ENCODE data around the gene SIGLEC7.

The SIGLEC7 gene

DNA sequence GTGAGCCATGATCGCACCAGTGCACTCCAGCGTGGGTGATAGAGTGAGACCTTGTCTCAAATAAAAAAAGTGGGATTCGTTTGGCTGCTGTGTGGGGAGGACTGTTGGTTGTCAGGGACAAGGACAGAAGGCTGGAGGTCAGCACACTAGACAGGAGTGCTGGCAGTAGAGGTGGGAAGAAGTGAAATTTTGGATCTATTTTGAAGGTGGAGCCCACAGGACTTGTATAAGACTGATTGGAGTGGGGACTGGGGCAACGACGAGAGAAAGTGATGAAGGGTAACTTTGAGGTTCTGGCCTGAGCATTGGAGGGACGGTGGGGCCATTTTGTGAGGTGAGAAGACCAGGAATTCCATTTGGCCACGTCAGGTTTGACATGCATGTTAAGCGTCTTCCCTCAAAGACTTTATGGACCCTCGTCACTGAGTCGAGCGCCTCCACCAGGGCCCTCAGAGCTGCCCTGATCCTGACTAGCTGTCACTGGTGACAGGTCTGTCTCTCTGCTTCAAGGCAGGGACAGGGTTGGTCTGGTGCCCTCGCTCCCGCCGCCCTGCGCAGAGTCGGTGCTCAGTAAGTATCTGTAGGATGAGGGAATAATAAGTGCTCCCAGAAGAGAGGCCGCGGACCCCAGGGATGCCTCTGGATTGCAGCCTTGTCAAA lies 34.6 kb upstream of the SIGLEC7 start:
- peaks cover 33% of the 10 kb centered on the region for H3K36me3 ChIP-seq (ENCODE audit: insufficient read depth, insufficient read length, low read length)
- H3K4me1 ChIP-seq (ENCODE audit: insufficient read depth, insufficient read length): peaks cover 2% of the 10 kb centered on the region
- TF ChIP-seq ZNF274 (IDR thresholded peaks at IDR 0.05; ENCODE audit: low read depth, low read length): no peak
- DNase-seq (ENCODE audit: low read depth, low spot score): no peak
- peak overlapping the region; percentile 88 for H3K4me3 ChIP-seq (ENCODE audit: insufficient read length, low read depth)
- H3K9ac ChIP-seq (ENCODE audit: insufficient read length, low read depth): peak overlapping the region; percentile 82
- peaks cover 5% of the 10 kb centered on the region for H3K27me3 ChIP-seq (ENCODE audit: insufficient read depth, insufficient read length)
- no peaks in the 10 kb centered on the region for H3K9me3 ChIP-seq (ENCODE audit: insufficient read depth, low read length)

- Histone ChIP-seq H3K27me3 (ENCODE audit: insufficient read depth, insufficient read length) (peaks cover 5% of the 10 kb centered on the region), H3K36me3 (ENCODE audit: insufficient read depth, insufficient read length, low read length) (peaks cover 27% of the 10 kb centered on the region), H3K4me3 (ENCODE audit: insufficient read length, low read depth) (peak within 1 kb of the TSS; percentile 88), H3K4me1 (ENCODE audit: insufficient read depth, insufficient read length) (peaks cover 2% of the 10 kb centered on the region), H3K9me3 (ENCODE audit: insufficient read depth, low read length) (no peaks in the 10 kb centered on the region), H3K9ac (ENCODE audit: insufficient read length, low read depth) (peak within 1 kb of the TSS; percentile 82)
- peak; percentile 92 for DNase-seq (ENCODE audit: low read depth, low spot score)
- TF ChIP-seq ZNF274 (IDR thresholded peaks at IDR 0.05; ENCODE audit: low read depth, low read length) (no peak), SUZ12 (IDR thresholded peaks at IDR 0.05; ENCODE audit: extremely low read depth, insufficient read depth, insufficient read length) (no peak), YY1 (IDR thresholded peaks at IDR 0.05; ENCODE audit: insufficient read depth, insufficient read length) (no peak)
Measured at GRCh38 chr19:51108066-51108804, 33.9 kb upstream of the SIGLEC7 start, which contains the start of gene CTU1. Gene CTU1, minus strand, starts transcription at chr19:51108409. Its CDS starts 3,840 bp downstream, at chr19:51104569.

DNA sequence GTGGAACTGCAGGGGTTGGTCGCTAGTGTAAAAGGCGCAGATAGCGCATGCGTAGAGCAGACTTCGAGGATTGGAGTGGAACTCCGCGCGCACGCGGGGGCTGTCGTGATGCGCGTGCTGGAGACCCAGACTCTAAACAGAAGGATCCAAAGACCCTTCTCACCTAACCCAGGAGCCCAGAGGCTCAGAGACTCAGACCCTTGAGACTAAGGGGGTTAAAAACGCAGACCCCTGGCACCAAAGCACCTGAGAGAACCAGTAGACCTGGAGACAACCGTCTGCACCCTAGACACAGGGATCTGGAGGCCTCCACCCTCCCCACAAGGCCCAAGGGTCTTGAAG lies 33.3 kb upstream of the SIGLEC7 start:
- Histone ChIP-seq H3K9ac (ENCODE audit: insufficient read length, low read depth) (no peak overlapping the region), H3K4me1 (ENCODE audit: insufficient read depth, insufficient read length) (peaks cover 2% of the 10 kb centered on the region), H3K27me3 (ENCODE audit: insufficient read depth, insufficient read length) (peaks cover 5% of the 10 kb centered on the region), H3K36me3 (ENCODE audit: insufficient read depth, insufficient read length, low read length) (peaks cover 22% of the 10 kb centered on the region), H3K9me3 (ENCODE audit: insufficient read depth, low read length) (no peaks in the 10 kb centered on the region), H3K4me3 (ENCODE audit: insufficient read length, low read depth) (peak overlapping the region; percentile 19)
- DNase-seq (ENCODE audit: low read depth, low spot score): no peak
- TF ChIP-seq YY1 (IDR thresholded peaks at IDR 0.05; ENCODE audit: insufficient read depth, insufficient read length) (no peak), ZNF274 (IDR thresholded peaks at IDR 0.05; ENCODE audit: low read depth, low read length) (no peak), SUZ12 (IDR thresholded peaks at IDR 0.05; ENCODE audit: extremely low read depth, insufficient read depth, insufficient read length) (no peak)

DNA sequence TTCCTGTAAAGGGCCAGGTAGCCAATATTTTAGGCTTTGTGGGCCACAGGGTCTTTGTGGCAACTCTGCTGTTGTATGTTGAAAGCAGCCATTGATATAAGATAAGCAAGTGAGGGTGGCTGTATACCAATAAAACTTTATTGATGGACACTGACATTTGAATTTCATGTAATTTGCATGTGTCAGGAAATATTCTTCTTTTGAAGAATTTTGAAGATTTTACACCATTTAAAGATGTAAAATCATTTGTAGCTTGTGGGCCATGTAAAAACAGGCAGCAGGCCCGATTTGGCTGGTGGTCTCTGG lies 31.5 kb upstream of the SIGLEC7 start:
- no peak for DNase-seq (ENCODE audit: low read depth, low spot score)
- H3K9me3 ChIP-seq (ENCODE audit: insufficient read depth, low read length): no peaks in the 10 kb centered on the region
- H3K4me1 ChIP-seq (ENCODE audit: insufficient read depth, insufficient read length): peaks cover 2% of the 10 kb centered on the region
- H3K9ac ChIP-seq (ENCODE audit: insufficient read length, low read depth): no peak overlapping the region
- peaks cover 7% of the 10 kb centered on the region for H3K36me3 ChIP-seq (ENCODE audit: insufficient read depth, insufficient read length, low read length)
- no peak for TF ChIP-seq SUZ12 (IDR thresholded peaks at IDR 0.05; ENCODE audit: extremely low read depth, insufficient read depth, insufficient read length)
- no peak for TF ChIP-seq ZNF274 (IDR thresholded peaks at IDR 0.05; ENCODE audit: low read depth, low read length)
- no peak for TF ChIP-seq YY1 (IDR thresholded peaks at IDR 0.05; ENCODE audit: insufficient read depth, insufficient read length)
- peaks cover 5% of the 10 kb centered on the region for H3K27me3 ChIP-seq (ENCODE audit: insufficient read depth, insufficient read length)
- H3K4me3 ChIP-seq (ENCODE audit: insufficient read length, low read depth): no peak overlapping the region

DNA sequence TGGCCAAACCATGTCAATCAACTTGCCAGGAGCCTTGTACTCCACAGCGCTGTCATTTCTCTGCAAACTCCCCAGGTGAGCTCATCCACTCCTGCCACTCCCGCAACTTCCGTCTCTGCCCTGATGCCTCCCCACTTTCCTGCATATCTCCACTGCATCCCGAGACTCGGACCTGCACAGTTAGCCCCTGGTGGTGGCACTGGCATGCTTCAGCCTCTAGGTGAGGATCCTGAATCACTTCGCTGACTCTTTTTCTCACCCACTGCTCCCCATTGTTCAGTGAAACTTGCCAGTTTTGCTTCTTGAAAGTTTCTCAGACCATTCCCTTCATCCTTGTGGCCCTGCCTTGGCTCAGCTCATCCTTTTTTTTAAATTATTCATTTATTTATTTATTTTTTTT lies 30.5 kb upstream of the SIGLEC7 start:
- H3K4me1 ChIP-seq (ENCODE audit: insufficient read depth, insufficient read length): peaks cover 2% of the 10 kb centered on the region
- no peak overlapping the region for H3K4me3 ChIP-seq (ENCODE audit: insufficient read length, low read depth)
- no peaks in the 10 kb centered on the region for H3K36me3 ChIP-seq (ENCODE audit: insufficient read depth, insufficient read length, low read length)
- no peaks in the 10 kb centered on the region for H3K9me3 ChIP-seq (ENCODE audit: insufficient read depth, low read length)
- TF ChIP-seq ZNF274 (IDR thresholded peaks at IDR 0.05; ENCODE audit: low read depth, low read length): no peak
- TF ChIP-seq YY1 (IDR thresholded peaks at IDR 0.05; ENCODE audit: insufficient read depth, insufficient read length): no peak
- TF ChIP-seq SUZ12 (IDR thresholded peaks at IDR 0.05; ENCODE audit: extremely low read depth, insufficient read depth, insufficient read length): no peak
- H3K27me3 ChIP-seq (ENCODE audit: insufficient read depth, insufficient read length): peaks cover 5% of the 10 kb centered on the region
- DNase-seq (ENCODE audit: low read depth, low spot score): no peak
- no peak overlapping the region for H3K9ac ChIP-seq (ENCODE audit: insufficient read length, low read depth)

GRCh38 chr19:51114087-51114729 lies 27.9 kb upstream of the SIGLEC7 start:
- Histone ChIP-seq H3K4me1 (ENCODE audit: insufficient read depth, insufficient read length) (peaks cover 2% of the 10 kb centered on the region), H3K4me3 (ENCODE audit: insufficient read length, low read depth) (no peak overlapping the region), H3K9me3 (ENCODE audit: insufficient read depth, low read length) (no peaks in the 10 kb centered on the region), H3K9ac (ENCODE audit: insufficient read length, low read depth) (no peak overlapping the region), H3K27me3 (ENCODE audit: insufficient read depth, insufficient read length) (peaks cover 5% of the 10 kb centered on the region), H3K36me3 (ENCODE audit: insufficient read depth, insufficient read length, low read length) (no peaks in the 10 kb centered on the region)
- TF ChIP-seq ZNF274 (IDR thresholded peaks at IDR 0.05; ENCODE audit: low read depth, low read length): no peak
- no peak for TF ChIP-seq YY1 (IDR thresholded peaks at IDR 0.05; ENCODE audit: insufficient read depth, insufficient read length)
- no peak for TF ChIP-seq SUZ12 (IDR thresholded peaks at IDR 0.05; ENCODE audit: extremely low read depth, insufficient read depth, insufficient read length)
- no peak for DNase-seq (ENCODE audit: low read depth, low spot score)

DNA sequence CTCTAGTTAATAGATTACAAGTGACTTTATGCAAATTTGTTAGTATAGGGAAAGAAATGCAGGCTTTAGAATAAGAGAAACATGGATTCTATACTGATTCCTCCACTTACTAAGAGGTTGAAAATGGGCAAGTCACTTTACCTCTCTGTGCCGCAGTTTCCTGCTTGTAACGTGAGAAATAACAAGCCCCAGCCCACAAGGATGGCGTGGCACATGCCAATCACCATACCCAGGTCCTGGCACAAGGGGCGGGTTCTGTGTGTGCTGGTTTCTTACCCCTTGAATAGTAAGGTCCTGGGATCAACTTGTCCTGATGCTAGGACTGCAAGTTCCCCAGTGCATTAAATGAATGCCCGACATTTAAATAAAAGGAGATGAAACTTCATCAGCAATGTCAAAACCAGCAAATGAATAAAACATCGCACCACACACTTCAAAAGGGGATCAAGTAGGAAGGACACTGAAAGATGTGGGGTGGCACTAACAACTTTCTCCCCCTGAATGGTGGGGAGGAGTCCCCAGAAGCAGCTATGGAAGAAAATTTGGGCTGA lies 25.3 kb upstream of the SIGLEC7 start:
- no peaks in the 10 kb centered on the region for H3K27me3 ChIP-seq (ENCODE audit: insufficient read depth, insufficient read length)
- TF ChIP-seq YY1 (IDR thresholded peaks at IDR 0.05; ENCODE audit: insufficient read depth, insufficient read length) (no peak), ZNF274 (IDR thresholded peaks at IDR 0.05; ENCODE audit: low read depth, low read length) (no peak), SUZ12 (IDR thresholded peaks at IDR 0.05; ENCODE audit: extremely low read depth, insufficient read depth, insufficient read length) (no peak)
- no peaks in the 10 kb centered on the region for H3K9me3 ChIP-seq (ENCODE audit: insufficient read depth, low read length)

More for the DNA sequence above, 25.3 kb upstream of the SIGLEC7 start:
- H3K4me1 ChIP-seq (ENCODE audit: insufficient read depth, insufficient read length): peaks cover 3% of the 10 kb centered on the region
- H3K9ac ChIP-seq (ENCODE audit: insufficient read length, low read depth): no peak overlapping the region
- H3K4me3 ChIP-seq (ENCODE audit: insufficient read length, low read depth): no peak overlapping the region
- DNase-seq (ENCODE audit: low read depth, low spot score): no peak
- no peaks in the 10 kb centered on the region for H3K36me3 ChIP-seq (ENCODE audit: insufficient read depth, insufficient read length, low read length)
